ENCODE measurements around the gene MYO1A.
"Not testable (repeated sequence)": the region's sequence is repeated elsewhere in the genome, so short reads cannot be mapped to it uniquely, and the experiment has no call there.

Gene MYO1A

DNA sequence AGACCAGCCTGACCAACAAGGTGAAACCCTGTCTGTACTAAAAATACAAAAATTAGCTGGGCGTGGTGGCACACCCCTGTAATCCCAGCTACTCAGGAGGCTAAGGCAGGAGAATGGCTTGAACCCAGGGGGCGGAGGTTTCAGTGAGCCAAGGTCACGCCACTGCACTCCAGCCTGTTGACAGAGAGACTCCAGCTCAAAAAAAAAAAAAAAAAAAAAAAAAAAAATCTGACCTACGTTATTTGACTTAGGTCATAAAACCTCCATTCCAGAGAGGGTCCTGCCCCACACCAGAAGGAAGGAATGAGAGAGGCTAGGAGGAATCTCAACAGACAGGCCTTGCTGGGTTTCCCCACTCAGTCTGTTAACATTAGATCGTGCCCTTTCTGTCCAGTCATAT lies 31.6 kb downstream of the MYO1A start:
- H3K4me3 ChIP-seq (ENCODE audit: low read depth, low read length); H3K4me1 ChIP-seq (ENCODE audit: control insufficient read depth, insufficient read depth, low read length); H3K27ac ChIP-seq (ENCODE audit: extremely low read depth, low read depth, low read length); H3K9me3 ChIP-seq (ENCODE audit: control insufficient read depth, insufficient read depth, low read depth, low read length); H3K36me3 ChIP-seq (ENCODE audit: control insufficient read depth in 2 of 2, insufficient read depth in 1 of 2, low read length in 2 of 2): not testable (repeated sequence)
- TF ChIP-seq, protein P1, sequence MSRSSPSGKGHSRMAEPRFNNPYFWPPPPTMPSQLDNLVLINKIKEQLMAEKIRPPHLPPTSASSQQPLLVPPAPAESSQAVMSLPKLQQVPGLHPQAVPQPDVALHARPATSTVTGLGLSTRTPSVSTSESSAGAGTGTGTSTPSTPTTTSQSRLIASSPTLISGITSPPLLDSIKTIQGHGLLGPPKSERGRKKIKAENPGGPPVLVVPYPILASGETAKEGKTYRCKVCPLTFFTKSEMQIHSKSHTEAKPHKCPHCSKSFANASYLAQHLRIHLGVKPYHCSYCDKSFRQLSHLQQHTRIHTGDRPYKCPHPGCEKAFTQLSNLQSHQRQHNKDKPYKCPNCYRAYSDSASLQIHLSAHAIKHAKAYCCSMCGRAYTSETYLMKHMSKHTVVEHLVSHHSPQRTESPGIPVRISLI (tag by site-specific recombination; IDR thresholded peaks at IDR 0.05) = peak; percentile 59; the same call in 1 of the 2 replicates
- ChIA-PET POLR2A (interaction anchor here (0.6 to 0.7 kb wide), 2 partner anchors 12 to 61 kb away, joined by 5 to 7 read pairs; partner anchors contain the start of gene ZBTB39), CTCF (interaction anchor here (0.7 to 6.8 kb wide), 7 partner anchors 12 to 165 kb away, joined by 3 to 60 read pairs (median 5); partner anchors contain the start of gene ZBTB39)

DNA sequence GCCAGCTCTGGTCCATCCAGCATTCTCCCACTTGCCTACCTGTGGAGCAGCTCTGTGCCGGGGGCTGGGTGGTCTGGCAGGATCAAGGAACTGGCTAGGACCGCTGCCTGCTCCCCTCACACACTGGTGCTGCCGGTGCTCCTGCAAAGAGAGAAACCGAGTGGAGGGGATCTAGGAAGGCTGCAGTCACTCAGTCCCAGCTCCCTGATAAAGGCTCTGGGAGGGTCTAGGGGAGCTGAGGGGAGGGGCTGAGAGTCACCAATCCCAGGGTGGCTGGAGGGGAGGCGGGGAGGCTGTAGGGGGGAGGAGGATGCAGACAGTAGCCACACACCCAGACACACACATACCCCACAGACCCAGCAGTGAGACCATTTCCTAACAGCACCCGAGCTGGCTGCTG lies 33.6 kb downstream of the MYO1A start, which contains the start of gene TAC3:
Gene TAC3, minus strand, starts transcription at position 182 of the 400 bp plus-strand sequence. CDS start 732 bp downstream, outside the sequence.
- POLR2A ChIA-PET = interaction anchor here (0.5 kb wide), 1 partner anchor 264 kb away, joined by 8 read pairs; the partner anchor contains the start of gene PRIM1
- Histone ChIP-seq H3K36me3 (ENCODE audit: control insufficient read depth in 2 of 2, insufficient read depth in 1 of 2, low read length in 2 of 2) (no peaks in the 10 kb centered on the region), H3K4me3 (ENCODE audit: low read depth, low read length) (no peak within 1 kb of the TSS), H3K27ac (ENCODE audit: extremely low read depth, low read depth, low read length) (no peak within 1 kb of the TSS), H3K9me3 (ENCODE audit: control insufficient read depth, insufficient read depth, low read depth, low read length) (no peaks in the 10 kb centered on the region), H3K4me1 (ENCODE audit: control insufficient read depth, insufficient read depth, low read length) (no peaks in the 10 kb centered on the region)
- TF ChIP-seq ZNF302 (tag by site-specific recombination; IDR thresholded peaks at IDR 0.05; ENCODE audit: low read depth) (no peak), ZNF768 (tag by site-specific recombination; IDR thresholded peaks at IDR 0.05) (no peak), ZNF48 (tag by site-specific recombination; IDR thresholded peaks at IDR 0.05) (no peak), ZNF138 (tag by site-specific recombination; IDR thresholded peaks at IDR 0.05; ENCODE audit: borderline replicate concordance) (no peak), ZNF146 (tag by site-specific recombination; IDR thresholded peaks at IDR 0.05) (no peak), KLF1 (tag by site-specific recombination; IDR thresholded peaks at IDR 0.05) (no peak), ZNF561 (tag by site-specific recombination; IDR thresholded peaks at IDR 0.05; ENCODE audit: borderline replicate concordance) (no peak), SP3 (tag by site-specific recombination; IDR thresholded peaks at IDR 0.05) (0 out of 2 replicates have a peak, but pooled peaks have one; percentile 24)
- CTCF ChIA-PET = interaction anchor here (0.5 to 6.8 kb wide), 8 partner anchors 10 to 536 kb away, joined by 3 to 60 read pairs (median 4); partner anchors contain the start of genes MYO1A and ZBTB39

- Histone ChIP-seq H3K36me3 (ENCODE audit: control insufficient read depth in 2 of 2, insufficient read depth in 1 of 2, low read length in 2 of 2) (no peaks in the 10 kb centered on the region), H3K4me3 (ENCODE audit: low read depth, low read length) (no peak overlapping the region), H3K4me1 (ENCODE audit: control insufficient read depth, insufficient read depth, low read length) (no peaks in the 10 kb centered on the region), H3K9me3 (ENCODE audit: control insufficient read depth, insufficient read depth, low read depth, low read length) (no peaks in the 10 kb centered on the region), H3K27ac (ENCODE audit: extremely low read depth, low read depth, low read length) (no peak overlapping the region)
- TF ChIP-seq ZNF600 (tag by site-specific recombination; IDR thresholded peaks at IDR 0.05) (no peak), CTCF (tag by site-specific recombination; IDR thresholded peaks at IDR 0.05) (0 out of 2 replicates have a peak, but pooled peaks have one; percentile 22), ZNF792 (tag by site-specific recombination; IDR thresholded peaks at IDR 0.05) (no peak), ZNF239 (tag by site-specific recombination; IDR thresholded peaks at IDR 0.05) (no peak), ZNF621 (tag by site-specific recombination; IDR thresholded peaks at IDR 0.05) (no peak), SCRT2 (tag by site-specific recombination; IDR thresholded peaks at IDR 0.05) (no peak)
- ChIA-PET POLR2A (interaction anchor here (1.5 kb wide), 1 partner anchor 115 kb away, joined by 4 read pairs; no protein-coding TSS in a partner anchor), CTCF (interaction anchor here (0.6 to 1.5 kb wide), 7 partner anchors 9 to 99 kb away, joined by 3 to 8 read pairs (median 3); no protein-coding TSS in a partner anchor)
Observed at GRCh38 chr12:57012600-57013465, 37.1 kb downstream of the MYO1A start.

Measured in HEK293 (cell line).